ENCODE measurements around the gene ABCA2. TPM values are rescaled to one million over a fixed set of nuclear protein-coding genes. Genes with fewer than 3 reads are reported as not detected.
A peak's percentile ranks its signal among the peaks of the same experiment; 100 is the strongest.

Gene ABCA2
- total RNA-seq, 6 experiments from 2014 or later: 23.7 to 49.2 (median 34.2) TPM

- Histone ChIP-seq H3K9me3 (no peaks in the 10 kb centered on the region), H3K4me3 (no peak overlapping the region), H3K36me3 (no peaks in the 10 kb centered on the region), H3K27me3 (no peaks in the 10 kb centered on the region), H3K27ac (no peak overlapping the region), H3K4me1 (no peaks in the 10 kb centered on the region)
- 62% methylated on average over 3 of the region's 15 CpGs for WGBS (ENCODE audit: insufficient coverage, low coverage, low lambda C conversion rate, missing lambda C conversion rate)
- DNase-seq: no peak
- intact Hi-C loops (cut with DNase I): no loop called here
- TF ChIP-seq CTCF (IDR thresholded peaks at IDR 0.05) (no peak), POLR2A (IDR thresholded peaks at IDR 0.05) (no peak)
- ATAC-seq: no peak
Observed at GRCh38 chr9:136963341-136963740, 64.7 kb downstream of the ABCA2 start.

- H3K36me3 ChIP-seq: no peaks in the 10 kb centered on the region
- DNase-seq (no peak), ATAC-seq (no peak)
- H3K4me3 ChIP-seq: no peak overlapping the region
- TF ChIP-seq CTCF (IDR thresholded peaks at IDR 0.05) (no peak), POLR2A (IDR thresholded peaks at IDR 0.05) (no peak)
- H3K4me1 ChIP-seq: no peaks in the 10 kb centered on the region
- 100% methylated on average over 1 of the region's 11 CpGs for WGBS (ENCODE audit: insufficient coverage, low coverage, low lambda C conversion rate, missing lambda C conversion rate)
- H3K27me3 ChIP-seq: no peaks in the 10 kb centered on the region
- H3K9me3 ChIP-seq: no peaks in the 10 kb centered on the region
- intact Hi-C loops (cut with DNase I): no loop called here
- no peak overlapping the region for H3K27ac ChIP-seq
Observed at GRCh38 chr9:136962701-136963248, 65.3 kb downstream of the ABCA2 start.

- no peak overlapping the region for H3K27ac ChIP-seq
- ATAC-seq: no peak
- intact Hi-C loops (cut with DNase I): no loop called here
- no peaks in the 10 kb centered on the region for H3K9me3 ChIP-seq
- no peaks in the 10 kb centered on the region for H3K36me3 ChIP-seq
- TF ChIP-seq POLR2A (IDR thresholded peaks at IDR 0.05) (no peak), CTCF (IDR thresholded peaks at IDR 0.05) (no peak)
- no peaks in the 10 kb centered on the region for H3K27me3 ChIP-seq
- DNase-seq: no peak
- H3K4me3 ChIP-seq: no peak overlapping the region
- WGBS (ENCODE audit: insufficient coverage, low coverage, low lambda C conversion rate, missing lambda C conversion rate): 90% methylated on average over 7 of the region's 9 CpGs
- no peaks in the 10 kb centered on the region for H3K4me1 ChIP-seq
Observed at GRCh38 chr9:136962163-136962562, 65.9 kb downstream of the ABCA2 start.

GRCh38 chr9:136961279-136962065 is 66.6 kb downstream of the ABCA2 start:
- DNase-seq (no peak), ATAC-seq (peak; percentile 25 to 42 (median 34))
- H3K27me3 ChIP-seq: no peaks in the 10 kb centered on the region
- no peak overlapping the region for H3K4me3 ChIP-seq
- H3K27ac ChIP-seq: no peak overlapping the region
- intact Hi-C loops (cut with DNase I): no loop called here
- no peaks in the 10 kb centered on the region for H3K9me3 ChIP-seq
- H3K4me1 ChIP-seq: no peaks in the 10 kb centered on the region
- H3K36me3 ChIP-seq: no peaks in the 10 kb centered on the region
- WGBS (ENCODE audit: insufficient coverage, low coverage, low lambda C conversion rate, missing lambda C conversion rate): 70% methylated on average over 6 of the region's 23 CpGs
- TF ChIP-seq POLR2A (IDR thresholded peaks at IDR 0.05) (no peak), CTCF (IDR thresholded peaks at IDR 0.05) (no peak)
